GM21717 (cell line): ENCODE measurements around the gene GPAT3.
"Not testable (repeated sequence)": the region's sequence is repeated elsewhere in the genome, so short reads cannot be mapped to it uniquely, and the experiment has no call there.

Source experiments
- ATAC-seq: cut with Tn5 transposase; IDR thresholded peaks from one replicate; pipeline ENCODE4 v1.9.1; 2021; ENCODE audit warnings: mild to moderate bottlenecking, moderate library complexity; ENCODE audit not compliant: unreplicated experiment

GPAT3 gene

DNA sequence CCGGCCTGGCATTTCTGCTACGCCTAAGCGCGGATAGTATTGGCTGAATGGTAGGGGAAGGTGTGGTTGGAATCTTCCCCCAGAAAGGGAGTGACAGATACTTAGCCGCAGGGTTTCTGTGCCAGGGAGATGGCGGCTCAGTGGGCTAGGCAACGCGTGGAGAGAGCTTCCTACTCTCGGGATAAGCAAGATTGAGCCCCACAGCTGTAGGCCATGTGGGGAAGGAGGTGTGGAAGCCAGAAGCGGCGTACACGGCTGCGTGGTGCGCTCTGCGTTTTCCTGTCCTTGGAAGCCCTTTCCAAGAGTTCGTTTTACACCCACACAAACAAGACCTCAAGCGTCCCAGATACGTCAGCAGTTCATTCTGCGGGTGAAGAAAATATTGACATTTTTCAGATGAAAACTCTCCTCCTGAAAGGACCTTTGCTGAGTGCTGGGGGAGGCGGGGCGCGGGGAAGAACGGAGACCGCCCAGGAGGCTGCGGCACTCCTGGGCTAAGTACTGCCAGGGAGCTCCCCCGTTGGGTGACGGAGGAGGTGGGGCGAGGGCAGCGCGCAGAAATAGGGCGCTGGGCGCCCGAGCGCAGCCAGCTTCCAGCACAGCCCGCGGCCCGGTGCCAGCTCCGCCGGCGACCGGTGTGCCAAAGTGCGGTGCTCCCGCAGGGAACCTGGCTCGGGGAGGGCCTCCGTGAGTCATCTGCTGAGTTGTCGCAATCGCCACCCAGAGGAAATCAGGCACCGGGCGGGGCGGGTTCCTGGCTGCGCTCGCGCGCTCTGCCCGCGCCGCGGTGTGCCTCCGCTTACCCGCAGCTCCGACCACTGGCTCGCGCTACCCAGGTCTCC lies at the start of gene GPAT3:
Gene GPAT3, plus strand, starts transcription at position 589 of the 842 bp plus-strand sequence. CDS start 515 bp downstream, outside the sequence.
- peak; percentile 88 for ATAC-seq

- ATAC-seq, result no peak
Measured at GRCh38 chr4:83486457-83487129, 49.3 kb upstream of the GPAT3 start.

GRCh38 chr4:83489711-83490326 lies 46.1 kb upstream of the GPAT3 start:
- no peak for ATAC-seq

GRCh38 chr4:83490876-83491450 lies 44.9 kb upstream of the GPAT3 start:
- ATAC-seq, result peak; percentile 72

DNA sequence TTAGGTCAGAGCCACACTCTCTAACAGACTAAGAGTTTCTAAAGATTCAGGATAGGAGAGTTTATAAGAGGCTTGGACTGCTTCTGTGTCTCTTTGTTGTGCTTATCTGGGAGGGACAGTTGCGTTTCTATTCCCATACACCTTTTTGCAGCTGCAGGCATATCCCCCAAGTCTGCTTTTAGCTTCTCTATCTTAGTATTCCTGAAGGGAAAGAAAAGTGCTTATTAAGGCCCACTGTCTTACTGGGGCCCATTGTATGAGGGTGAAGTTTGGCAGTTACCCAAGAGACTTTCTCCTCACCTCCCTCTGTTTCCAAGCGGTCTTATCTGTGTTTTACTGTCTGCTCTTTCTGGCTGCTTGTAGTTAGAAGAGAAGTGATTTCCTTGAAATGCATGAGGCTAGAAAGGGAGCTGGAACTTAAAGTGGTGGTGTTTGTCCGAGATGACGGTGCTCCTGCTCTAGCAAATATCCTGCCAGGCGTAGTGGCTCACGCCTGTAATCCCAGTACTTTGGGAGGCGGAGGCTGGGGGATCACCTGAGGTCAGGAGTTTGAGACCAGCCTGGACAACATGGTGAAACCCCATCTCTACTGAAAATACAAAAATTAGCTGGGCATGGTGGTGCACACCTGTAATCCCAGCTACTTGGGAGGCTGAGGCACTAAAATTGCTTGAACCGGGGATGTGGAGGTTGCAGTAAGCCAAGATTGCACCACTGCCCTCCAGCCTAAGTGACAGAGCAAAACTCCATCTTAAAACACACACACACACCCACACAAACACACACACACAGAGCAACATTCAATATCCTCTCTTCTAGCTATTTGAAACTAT lies 39.6 kb upstream of the GPAT3 start:
- not testable (repeated sequence) for ATAC-seq

DNA sequence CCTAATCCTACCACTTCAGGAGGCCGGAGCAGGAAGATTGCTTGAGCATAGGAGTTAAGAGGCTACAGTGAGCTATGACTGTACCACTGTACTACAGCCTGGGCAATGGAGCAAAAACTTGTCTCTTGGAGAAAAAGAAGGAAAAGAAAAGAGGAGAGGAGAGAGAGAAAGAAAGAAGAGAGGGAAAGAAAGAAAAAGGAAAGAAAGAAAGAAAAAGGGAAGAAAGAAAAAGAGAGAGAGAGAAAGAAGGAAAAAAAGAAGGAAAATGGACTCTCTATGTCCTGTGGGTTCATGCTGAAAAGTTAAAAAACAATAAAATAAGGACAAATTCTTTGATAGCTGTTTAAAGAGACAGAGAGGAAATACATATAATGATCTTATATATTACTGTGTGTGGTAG lies 37.7 kb upstream of the GPAT3 start:
- ATAC-seq, result no peak

DNA sequence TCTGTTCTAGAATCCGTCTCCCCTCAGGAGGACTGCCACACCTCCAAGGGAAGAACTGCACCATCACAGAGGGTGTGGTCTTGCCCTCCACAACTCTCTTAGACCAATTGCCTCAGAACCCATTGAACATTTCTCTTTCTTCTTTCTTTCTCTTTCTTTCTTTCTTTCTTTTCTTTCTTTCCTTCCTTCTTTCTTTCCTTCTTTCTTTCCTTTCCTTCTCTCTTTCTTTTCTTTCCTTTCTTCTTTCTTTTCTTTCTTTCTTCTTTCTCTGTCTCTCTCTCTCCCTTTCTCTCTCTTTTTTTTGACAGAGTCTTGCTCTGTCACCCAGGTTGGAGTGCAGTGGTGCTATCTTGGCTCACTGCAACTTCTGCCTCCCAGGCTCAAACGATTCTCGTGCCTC lies 34.2 kb upstream of the GPAT3 start:
- ATAC-seq, result not testable (repeated sequence)

- no peak for ATAC-seq
Measured at GRCh38 chr4:83503974-83504373, 31.9 kb upstream of the GPAT3 start.

- ATAC-seq, result no peak
Measured at GRCh38 chr4:83504503-83504902, 31.4 kb upstream of the GPAT3 start.

DNA sequence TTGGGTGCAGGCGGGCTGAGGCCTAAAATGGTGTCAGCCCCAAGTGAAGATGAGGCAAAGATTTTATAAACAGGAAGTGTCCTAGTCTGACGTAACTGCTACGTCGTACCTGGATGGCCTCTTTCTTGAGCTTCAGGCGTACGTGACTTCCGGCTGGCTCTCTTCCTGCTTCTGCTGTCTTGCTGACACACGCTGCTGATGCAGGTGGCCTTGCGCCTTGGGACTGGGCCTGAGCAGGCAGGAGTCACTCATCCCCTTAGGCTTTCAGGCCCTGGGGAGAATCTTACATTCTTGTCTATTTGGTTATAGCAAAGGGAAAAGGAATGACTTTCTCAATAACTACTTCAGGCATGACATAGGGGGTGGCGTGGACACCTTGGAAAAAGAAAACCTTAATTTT lies 30.9 kb upstream of the GPAT3 start:
- ATAC-seq, result no peak

DNA sequence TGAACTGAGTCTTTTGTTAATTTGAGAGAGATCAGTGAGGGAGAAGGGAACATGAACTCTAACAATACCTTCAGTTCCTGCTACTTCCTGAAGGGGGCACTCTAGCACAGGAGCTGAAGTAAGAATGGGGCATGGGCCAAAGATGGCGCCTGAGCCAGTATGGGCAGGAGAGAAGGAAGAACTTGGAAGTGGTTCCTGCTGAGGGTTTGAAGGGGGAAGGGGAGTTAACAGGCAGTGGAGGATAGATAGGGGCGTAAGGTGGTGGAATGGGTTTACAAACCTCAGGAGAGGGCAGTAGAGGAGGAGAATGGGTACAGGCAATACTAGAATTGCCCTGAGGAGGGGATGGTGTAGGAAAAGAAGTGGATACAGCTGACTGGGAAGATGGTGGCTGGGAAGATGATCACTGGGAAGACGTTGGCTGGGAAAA lies 26.7 kb upstream of the GPAT3 start:
- ATAC-seq, result not testable (repeated sequence)

GRCh38 chr4:83510442-83510841 lies 25.5 kb upstream of the GPAT3 start:
- ATAC-seq, result no peak

GRCh38 chr4:83516042-83516772 lies 19.7 kb upstream of the GPAT3 start:
- no peak for ATAC-seq

- no peak for ATAC-seq
Measured at GRCh38 chr4:83522239-83522638, 13.7 kb upstream of the GPAT3 start.

- ATAC-seq, result no peak
Measured at GRCh38 chr4:83527671-83528070, 8.2 kb upstream of the GPAT3 start.

DNA sequence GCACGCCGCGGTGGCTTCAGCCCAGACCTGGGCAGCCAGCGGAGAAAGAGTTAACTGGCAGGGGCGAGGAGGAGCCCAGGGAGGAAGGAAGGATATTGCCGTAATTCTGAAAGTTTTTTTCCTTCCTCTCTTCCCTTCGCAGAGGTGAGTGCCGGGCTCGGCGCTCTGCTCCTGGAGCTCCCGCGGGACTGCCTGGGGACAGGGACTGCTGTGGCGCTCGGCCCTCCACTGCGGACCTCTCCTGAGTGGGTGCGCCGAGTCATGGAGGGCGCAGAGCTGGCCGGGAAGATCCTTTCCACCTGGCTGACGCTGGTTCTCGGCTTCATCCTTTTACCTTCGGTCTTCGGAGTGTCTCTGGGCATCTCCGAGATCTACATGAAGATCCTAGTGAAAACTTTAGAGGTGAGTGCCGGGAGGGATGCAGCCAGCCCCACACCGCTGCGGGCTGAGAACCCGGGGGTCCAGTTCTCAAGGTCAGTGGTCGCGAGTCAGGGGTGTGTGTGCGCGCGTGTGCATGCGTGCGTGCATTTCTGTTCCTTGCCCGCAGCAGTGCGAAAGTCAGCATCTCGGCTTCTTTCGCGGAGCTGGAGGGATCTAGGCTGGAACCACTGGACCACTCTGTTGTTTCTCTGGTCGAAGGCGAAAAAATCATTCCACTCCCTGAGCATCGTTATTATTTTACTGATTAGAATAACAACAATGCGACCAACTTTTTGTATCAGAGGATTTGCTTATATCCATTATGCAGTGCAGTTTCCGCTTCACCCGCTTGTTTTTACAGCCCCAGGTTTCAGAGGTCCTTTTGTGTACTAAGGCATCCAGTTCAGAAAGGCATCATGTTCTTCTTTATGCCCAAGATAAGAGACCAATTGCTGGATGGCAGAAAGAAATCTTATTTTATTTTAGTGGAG lies 709 bp downstream of the GPAT3 start:
- peak; percentile 25 for ATAC-seq

- ATAC-seq, result no peak
Measured at GRCh38 chr4:83542225-83542624, 6.3 kb downstream of the GPAT3 start.

- no peak for ATAC-seq
Measured at GRCh38 chr4:83546786-83547185, 10.9 kb downstream of the GPAT3 start.
